ENCODE measurements around the gene MKRN2. TPM values are rescaled to one million over a fixed set of nuclear protein-coding genes. Genes with fewer than 3 reads are reported as not detected.

MKRN2 gene
- total RNA-seq, 2 donors from 2014 or later, result 20.9 to 21.2 TPM

GRCh38 chr3:12574661-12575060 is 17.8 kb downstream of the MKRN2 start:
- Histone ChIP-seq H3K4me1 (no peaks in the 10 kb centered on the region), H3K27ac (no peak overlapping the region), H3K36me3 (peaks cover 34% of the 10 kb centered on the region), H3K4me3 (no peak overlapping the region), H3K9ac (ENCODE audit: low read depth in 2 of 2, low read length in 2 of 2) (no peak overlapping the region), H3K27me3 (no peaks in the 10 kb centered on the region), H3K9me3 (no peaks in the 10 kb centered on the region)
- no peak for TF ChIP-seq CTCF (IDR thresholded peaks at IDR 0.05)
- intact Hi-C loops (cut with DNase I), result no loop called here
- no peak for DNase-seq

GRCh38 chr3:12577379-12577778 is 20.5 kb downstream of the MKRN2 start:
- no peak overlapping the region for H3K9ac ChIP-seq (ENCODE audit: low read depth in 2 of 2, low read length in 2 of 2)
- H3K9me3 ChIP-seq, result no peaks in the 10 kb centered on the region
- H3K27ac ChIP-seq, result no peak overlapping the region
- intact Hi-C loops (cut with DNase I), result no loop called here
- no peak for TF ChIP-seq CTCF (IDR thresholded peaks at IDR 0.05)
- no peaks in the 10 kb centered on the region for H3K27me3 ChIP-seq
- no peak for DNase-seq
- no peaks in the 10 kb centered on the region for H3K4me1 ChIP-seq
- peaks cover 21% of the 10 kb centered on the region for H3K36me3 ChIP-seq
- no peak overlapping the region for H3K4me3 ChIP-seq

DNA sequence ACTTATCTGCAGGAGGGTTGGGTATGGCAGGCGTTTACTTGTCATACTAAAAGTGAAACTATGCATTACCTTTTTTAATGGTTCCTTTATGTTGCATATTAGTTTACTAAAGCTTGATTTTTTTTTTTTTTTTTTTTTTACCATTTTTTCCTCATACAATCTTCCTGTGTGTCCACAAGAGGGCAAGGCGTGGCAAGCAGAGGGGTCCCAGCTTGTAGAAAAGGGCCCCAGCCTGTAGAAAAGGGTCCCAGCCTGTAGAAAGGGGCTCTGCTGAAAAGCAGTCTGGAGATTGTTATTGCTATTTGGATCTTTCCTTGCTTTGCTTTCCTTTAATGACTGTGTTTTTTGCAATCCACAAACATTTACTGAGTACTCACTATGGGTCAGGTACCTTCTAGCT is 21.9 kb downstream of the MKRN2 start:
- H3K9ac ChIP-seq (ENCODE audit: low read depth in 2 of 2, low read length in 2 of 2), result no peak overlapping the region
- H3K36me3 ChIP-seq, result peaks cover 10% of the 10 kb centered on the region
- H3K27ac ChIP-seq, result no peak overlapping the region
- H3K9me3 ChIP-seq, result no peaks in the 10 kb centered on the region
- H3K4me1 ChIP-seq, result no peaks in the 10 kb centered on the region
- TF ChIP-seq CTCF (IDR thresholded peaks at IDR 0.05), result no peak
- DNase-seq, result no peak
- intact Hi-C loops (cut with DNase I), result no loop called here
- no peak overlapping the region for H3K4me3 ChIP-seq
- H3K27me3 ChIP-seq, result no peaks in the 10 kb centered on the region

DNA sequence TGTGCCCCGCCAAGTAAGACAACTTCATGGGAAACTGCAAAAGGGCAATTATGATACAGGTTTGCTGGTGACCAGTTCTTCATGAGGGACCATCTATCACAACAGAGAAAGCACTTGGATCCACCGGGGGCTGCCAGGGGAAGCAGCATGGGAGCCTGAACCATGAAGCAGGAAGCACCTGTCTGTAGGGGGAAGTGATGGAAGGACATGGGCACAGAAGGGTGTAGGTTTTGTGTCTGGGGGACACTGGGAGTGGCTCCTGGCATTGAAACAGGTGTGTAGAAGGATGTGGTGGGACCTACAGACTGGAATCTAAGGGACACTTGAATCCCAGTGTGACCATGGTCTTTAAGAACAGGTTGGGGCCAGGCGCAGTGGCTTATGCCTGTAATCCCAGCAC is 22.6 kb downstream of the MKRN2 start:
- peaks cover 12% of the 10 kb centered on the region for H3K36me3 ChIP-seq
- H3K9ac ChIP-seq (ENCODE audit: low read depth in 2 of 2, low read length in 2 of 2), result no peak overlapping the region
- intact Hi-C loops (cut with DNase I), result no loop called here
- H3K4me1 ChIP-seq, result no peaks in the 10 kb centered on the region
- no peak for TF ChIP-seq CTCF (IDR thresholded peaks at IDR 0.05)
- H3K4me3 ChIP-seq, result no peak overlapping the region
- no peak overlapping the region for H3K27ac ChIP-seq
- H3K27me3 ChIP-seq, result no peaks in the 10 kb centered on the region
- no peak for DNase-seq
- no peaks in the 10 kb centered on the region for H3K9me3 ChIP-seq

DNA sequence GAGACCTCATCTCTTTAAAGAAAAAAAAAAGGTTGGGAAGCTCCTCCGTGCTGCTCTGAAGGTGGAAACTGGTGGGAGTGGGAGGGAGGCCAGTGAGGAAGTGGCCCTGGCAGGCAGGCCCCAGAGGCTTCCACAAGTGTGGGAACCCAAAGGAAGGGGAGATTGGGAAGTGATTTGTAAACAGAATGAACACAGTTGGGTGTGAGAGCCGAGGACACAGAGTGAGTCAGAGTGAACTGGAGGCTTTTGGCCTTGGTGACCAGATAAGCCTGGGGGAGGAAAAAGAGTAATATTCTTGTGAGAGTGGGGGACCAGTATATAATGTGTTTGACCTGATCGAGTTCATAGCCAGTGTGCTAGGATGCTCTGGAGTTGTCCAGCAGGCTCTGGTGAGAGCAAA is 23.0 kb downstream of the MKRN2 start:
- H3K4me3 ChIP-seq, result no peak overlapping the region
- H3K27me3 ChIP-seq, result no peaks in the 10 kb centered on the region
- H3K27ac ChIP-seq, result no peak overlapping the region
- H3K9ac ChIP-seq (ENCODE audit: low read depth in 2 of 2, low read length in 2 of 2), result no peak overlapping the region
- peaks cover 12% of the 10 kb centered on the region for H3K36me3 ChIP-seq
- no peaks in the 10 kb centered on the region for H3K4me1 ChIP-seq
- no peaks in the 10 kb centered on the region for H3K9me3 ChIP-seq
- no peak for DNase-seq
- no peak for TF ChIP-seq CTCF (IDR thresholded peaks at IDR 0.05)
- intact Hi-C loops (cut with DNase I), result no loop called here

DNA sequence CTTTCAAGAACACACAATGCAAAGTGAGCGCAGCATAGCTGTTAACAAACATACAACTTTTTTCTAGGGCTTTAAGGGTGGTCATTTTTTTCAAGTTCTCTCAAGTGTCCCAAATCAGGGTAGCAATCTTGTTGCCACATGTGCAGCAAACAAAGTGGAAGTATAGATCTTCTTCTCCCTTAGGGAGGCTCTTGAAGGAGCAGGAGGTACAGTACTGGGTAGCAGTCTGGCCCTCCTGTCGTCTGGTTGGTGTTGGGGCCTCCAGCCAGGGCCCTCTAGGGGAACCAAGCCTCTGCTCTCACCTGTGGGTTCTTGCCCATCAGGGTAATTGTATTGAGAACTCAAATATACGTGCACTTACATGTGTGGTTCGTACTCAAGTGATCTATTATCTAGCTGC is 25.8 kb downstream of the MKRN2 start:
- Histone ChIP-seq H3K9ac (ENCODE audit: low read depth in 2 of 2, low read length in 2 of 2) (no peak overlapping the region), H3K27me3 (no peaks in the 10 kb centered on the region), H3K4me1 (no peaks in the 10 kb centered on the region), H3K27ac (no peak overlapping the region), H3K9me3 (no peaks in the 10 kb centered on the region), H3K36me3 (peaks cover 18% of the 10 kb centered on the region), H3K4me3 (no peak overlapping the region)
- no peak for DNase-seq
- no peak for TF ChIP-seq CTCF (IDR thresholded peaks at IDR 0.05)
- intact Hi-C loops (cut with DNase I), result no loop called here
